Skin epidermis (tissue), 12 donors: ENCODE data around the gene MRGPRG.
"Not testable (repeated sequence)": the region's sequence is repeated elsewhere in the genome, so short reads cannot be mapped to it uniquely, and the experiment has no call there.

ENCODE experiments used
- H3K27ac ChIP-seq, 21 experiments: fragments of 200-600 bp; sonication (generic) in 11 of 21; one replicate each; pipeline ENCODE4 v1.5.0; 2020; ENCODE audit warnings: mild to moderate bottlenecking in 3 of 21, inconsistent platforms in 2 of 21, moderate library complexity in 2 of 21
- H3K4me3 ChIP-seq, 7 experiments: fragments of 200-600 bp; sonication (generic) in 2 of 7; one replicate each; pipeline ENCODE4 v1.5.0; 2020; ENCODE audit warnings: inconsistent platforms in 2 of 7, mild to moderate bottlenecking in 2 of 7, moderate library complexity in 1 of 7

The MRGPRG gene, protein sequence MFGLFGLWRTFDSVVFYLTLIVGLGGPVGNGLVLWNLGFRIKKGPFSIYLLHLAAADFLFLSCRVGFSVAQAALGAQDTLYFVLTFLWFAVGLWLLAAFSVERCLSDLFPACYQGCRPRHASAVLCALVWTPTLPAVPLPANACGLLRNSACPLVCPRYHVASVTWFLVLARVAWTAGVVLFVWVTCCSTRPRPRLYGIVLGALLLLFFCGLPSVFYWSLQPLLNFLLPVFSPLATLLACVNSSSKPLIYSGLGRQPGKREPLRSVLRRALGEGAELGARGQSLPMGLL

GRCh38 chr11:3218483-3219280, at the start of gene MRGPRG:
TSS of gene MRGPRG (minus strand) at chr11:3218813. CDS start at chr11:3218813, 0 bp downstream.
- Histone ChIP-seq H3K27ac (no peak within 1 kb of the TSS), H3K4me3 (no peak within 1 kb of the TSS)

DNA sequence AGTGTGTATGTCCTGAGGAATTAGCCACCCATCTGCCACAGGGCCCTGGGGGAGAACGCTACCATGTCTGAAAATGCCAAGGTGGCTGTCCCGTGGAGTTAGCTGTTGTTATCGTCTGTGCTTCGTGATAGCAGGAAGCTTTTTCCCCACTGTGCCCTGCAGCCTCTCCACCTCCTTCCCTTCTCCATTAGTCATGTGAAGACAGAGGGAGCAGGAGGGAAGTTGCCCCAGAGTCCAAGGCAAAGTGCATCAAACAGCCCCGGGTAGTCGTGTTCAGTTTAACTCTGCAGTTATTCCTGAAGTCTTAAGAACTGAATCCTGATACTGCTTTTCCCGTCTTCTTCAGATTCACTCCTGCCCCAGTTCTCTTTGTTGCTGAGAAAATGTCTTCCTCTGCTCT, 43.9 kb upstream of the MRGPRG start:
- H3K4me3 ChIP-seq, H3K27ac ChIP-seq: not testable (repeated sequence)

- H3K4me3 ChIP-seq, H3K27ac ChIP-seq: not testable (repeated sequence)
Observed at GRCh38 chr11:3261831-3262230, 43.2 kb upstream of the MRGPRG start.

DNA sequence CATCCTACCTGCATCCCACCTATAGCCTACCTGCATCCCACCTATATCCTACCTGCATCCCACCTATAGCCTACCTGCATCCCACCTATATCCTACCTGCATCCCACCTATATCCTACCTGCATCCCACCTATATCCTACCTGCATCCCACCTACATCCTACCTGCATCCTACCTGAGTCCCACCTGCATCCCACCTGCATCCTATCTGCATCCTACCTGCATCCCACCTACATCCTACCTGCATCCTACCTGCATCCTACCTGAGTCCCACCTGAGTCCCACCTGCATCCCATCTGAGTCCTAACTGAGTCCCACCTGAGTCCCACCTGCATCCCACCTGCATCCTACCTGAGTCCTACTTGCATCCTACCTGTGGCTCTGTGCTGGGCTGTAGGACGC, 38.9 kb upstream of the MRGPRG start:
- H3K27ac ChIP-seq, H3K4me3 ChIP-seq: not testable (repeated sequence)

GRCh38 chr11:3255241-3255640, 36.6 kb upstream of the MRGPRG start:
- H3K4me3 ChIP-seq, H3K27ac ChIP-seq: not testable (repeated sequence)

DNA sequence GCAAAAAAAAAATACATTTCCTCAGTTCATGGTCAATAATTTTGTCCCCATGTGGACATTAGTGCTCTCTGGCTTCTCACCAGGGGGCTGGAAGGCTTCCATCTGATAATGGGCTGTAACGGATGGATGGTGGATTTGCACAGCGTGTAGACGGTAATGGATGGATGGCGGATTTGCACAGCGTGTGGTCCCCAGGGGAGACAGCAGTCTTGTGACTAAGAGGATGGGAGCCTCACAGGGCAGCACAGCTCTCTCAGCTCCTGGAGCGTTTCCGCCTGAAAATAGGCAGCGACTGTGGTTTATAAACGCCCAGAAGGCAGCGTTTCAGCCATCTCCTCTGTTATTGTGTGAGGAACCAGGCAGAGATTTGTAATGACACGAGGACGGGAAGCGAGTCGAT, 36.2 kb upstream of the MRGPRG start:
- not testable (repeated sequence) for H3K27ac ChIP-seq, H3K4me3 ChIP-seq

DNA sequence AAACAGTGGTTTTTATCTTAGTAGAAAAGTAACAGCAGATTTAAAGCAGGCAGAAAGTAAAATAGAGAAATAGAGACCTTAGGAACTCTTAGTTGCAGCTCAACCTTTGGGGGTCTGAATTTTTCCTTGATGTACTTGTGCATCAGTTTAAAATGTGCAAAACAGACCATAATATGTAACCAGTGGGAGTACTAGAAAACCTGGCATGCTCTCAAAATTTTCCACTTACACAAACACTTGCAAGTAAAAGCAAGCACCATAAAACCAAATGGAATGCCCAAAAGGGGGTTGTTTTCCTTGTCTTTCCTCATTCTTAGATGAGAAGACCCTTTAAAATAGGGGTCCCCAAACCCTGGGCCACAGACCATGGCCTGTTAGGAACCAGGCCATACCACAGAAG, 26.5 kb upstream of the MRGPRG start:
- Histone ChIP-seq H3K4me3 (no peak overlapping the region), H3K27ac (no peak overlapping the region)

- H3K4me3 ChIP-seq = no peak overlapping the region
- H3K27ac ChIP-seq = no peak overlapping the region
Observed at GRCh38 chr11:3243880-3244279, 25.3 kb upstream of the MRGPRG start.

DNA sequence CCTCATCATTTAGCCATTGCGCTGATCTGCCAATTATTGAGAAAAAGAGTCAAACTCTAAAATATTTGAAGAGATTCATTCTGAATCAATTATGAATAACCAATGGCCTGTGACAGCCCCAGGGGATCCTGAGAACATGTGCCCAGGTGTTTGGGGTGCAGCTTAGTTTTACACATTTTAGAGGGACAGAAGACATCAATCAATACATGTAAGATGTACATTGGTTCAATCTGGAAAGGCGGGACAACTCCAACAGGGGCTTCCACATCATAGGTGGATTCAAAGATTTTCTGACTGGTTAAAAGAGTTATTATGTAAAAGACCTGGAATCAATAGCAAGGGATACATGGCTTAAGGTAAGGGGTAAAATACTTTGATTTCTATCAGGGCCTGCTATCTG, 18.5 kb upstream of the MRGPRG start:
- Histone ChIP-seq H3K27ac (no peak overlapping the region), H3K4me3 (no peak overlapping the region)

GRCh38 chr11:3234846-3235245, 16.2 kb upstream of the MRGPRG start:
- no peak overlapping the region for H3K4me3 ChIP-seq
- H3K27ac ChIP-seq = peak overlapping the region in 1 of 21 experiments; percentile 10

- no peak overlapping the region for H3K27ac ChIP-seq
- H3K4me3 ChIP-seq = no peak overlapping the region
Observed at GRCh38 chr11:3232956-3233355, 14.3 kb upstream of the MRGPRG start.

- Histone ChIP-seq H3K27ac (no peak within 1 kb of the TSS), H3K4me3 (no peak within 1 kb of the TSS)
Observed at GRCh38 chr11:3231851-3232744, 13.5 kb upstream of the MRGPRG start, which contains the start of gene MRGPRE. TSS of gene MRGPRE (minus strand) at chr11:3232417. CDS start at chr11:3228799, 3,618 bp downstream.

GRCh38 chr11:3231550-3231850, 12.9 kb upstream of the MRGPRG start:
- Histone ChIP-seq H3K27ac (no peak overlapping the region), H3K4me3 (no peak overlapping the region)

GRCh38 chr11:3230636-3231549, 12.3 kb upstream of the MRGPRG start:
- H3K27ac ChIP-seq = no peak overlapping the region
- H3K4me3 ChIP-seq = no peak overlapping the region

DNA sequence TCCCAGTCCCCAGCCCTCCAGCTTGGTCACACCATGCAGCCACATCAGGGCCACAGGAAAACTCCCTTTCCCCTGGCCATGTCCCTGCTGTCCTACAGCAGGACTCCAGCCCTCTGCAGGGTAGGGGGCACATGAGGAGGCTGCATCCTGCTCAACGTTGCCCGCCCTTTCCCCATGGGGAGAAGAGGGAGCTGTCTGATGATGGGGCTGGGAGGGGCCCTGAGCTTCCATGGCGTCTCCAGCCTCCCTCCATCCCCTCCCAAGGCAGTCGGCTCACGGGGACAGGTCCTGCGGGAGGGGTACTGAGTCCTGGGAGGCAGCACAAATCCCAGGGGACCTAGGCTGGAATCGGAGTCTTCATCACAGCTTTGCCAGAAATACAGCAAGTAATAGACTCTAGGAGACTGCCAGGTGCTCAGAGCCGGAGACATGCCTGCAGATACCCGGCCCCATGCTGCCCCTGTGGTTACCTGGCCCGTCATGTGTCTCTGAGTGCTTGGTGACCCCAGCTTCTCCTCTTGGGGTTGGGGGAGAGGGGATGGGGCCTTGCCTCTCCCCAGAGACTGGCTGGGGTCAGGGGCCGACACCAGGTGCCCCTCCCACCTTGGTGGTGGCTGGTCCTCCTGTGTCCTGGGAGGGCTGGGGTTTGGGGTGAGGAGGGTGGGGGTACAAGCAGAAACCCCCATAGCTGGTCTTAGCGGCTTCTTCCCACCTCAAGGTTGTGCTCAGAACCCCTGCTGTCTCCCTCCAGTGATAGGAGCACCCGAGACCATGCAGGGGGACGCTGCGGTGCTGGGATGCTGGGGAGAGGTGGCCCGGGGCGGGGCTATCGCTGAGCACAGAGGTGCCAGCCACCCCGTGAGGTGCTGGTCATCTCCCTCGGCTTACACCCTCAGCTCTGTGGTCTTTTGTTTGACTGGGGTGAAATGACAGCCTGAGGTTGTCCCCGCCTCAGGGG, 11.3 kb upstream of the MRGPRG start:
- H3K4me3 ChIP-seq = no peak overlapping the region
- H3K27ac ChIP-seq = no peak overlapping the region

DNA sequence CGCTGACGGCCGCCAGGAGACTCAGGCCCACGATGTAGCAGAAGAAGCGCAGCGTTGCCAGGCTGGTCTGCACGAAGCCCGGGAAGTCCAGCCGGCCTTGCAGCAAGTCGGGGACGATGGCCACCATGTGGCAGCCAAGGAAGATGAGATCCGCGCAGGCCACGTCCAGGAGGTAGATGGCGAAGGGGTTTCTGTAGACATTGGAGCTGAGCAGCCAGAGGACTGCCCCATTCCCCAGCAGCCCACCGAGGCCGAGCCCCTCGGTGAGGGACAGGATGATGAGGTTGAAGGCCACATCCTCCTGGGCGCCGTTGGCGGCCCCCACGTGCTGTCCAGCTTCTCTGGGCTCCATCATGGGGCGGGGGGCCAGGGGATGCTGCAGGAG, 9.8 kb upstream of the MRGPRG start:
- H3K27ac ChIP-seq = no peak overlapping the region

DNA sequence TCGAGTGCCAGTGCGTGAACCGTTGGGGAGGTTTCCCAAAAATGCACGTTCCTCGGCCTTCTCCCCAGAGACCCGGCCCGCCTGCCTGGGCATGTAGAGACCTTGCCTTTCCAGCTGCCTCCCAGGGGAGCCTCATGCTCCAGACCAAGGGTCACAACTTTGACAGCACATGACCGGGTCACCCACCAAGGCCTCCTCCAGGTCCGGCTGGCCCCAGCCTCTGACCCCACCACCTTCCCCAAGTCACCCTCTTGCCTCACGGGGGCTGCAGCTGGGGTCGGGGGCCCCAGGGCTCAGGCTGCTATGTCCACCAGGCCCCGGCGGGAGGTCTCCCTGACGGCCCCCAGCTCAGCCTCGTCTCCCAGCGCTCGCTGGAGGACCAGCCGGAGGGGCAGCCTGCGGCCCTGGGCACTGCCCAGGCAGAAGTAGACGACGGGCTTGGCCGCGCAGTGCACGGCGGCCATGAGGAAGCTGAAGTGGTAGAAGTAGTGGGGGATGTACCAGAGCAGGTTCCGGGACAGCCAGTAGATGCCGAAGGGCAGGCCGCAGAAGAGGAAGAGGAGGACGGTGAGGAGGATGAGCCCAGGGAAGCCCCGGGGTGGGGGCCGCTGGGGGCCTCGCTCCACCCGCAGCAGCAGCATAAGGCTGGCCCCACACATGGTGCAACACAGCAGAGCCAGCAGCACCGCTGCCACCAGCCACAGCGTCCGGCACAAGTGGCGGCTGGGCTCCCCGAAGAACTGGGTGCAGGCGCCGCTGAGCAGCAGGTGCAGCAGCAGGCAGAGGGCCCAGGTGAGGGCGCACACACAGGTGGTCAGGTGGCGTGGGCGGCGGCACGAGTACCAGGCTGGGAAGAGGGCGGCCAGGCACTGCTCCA, 9.2 kb upstream of the MRGPRG start:
- no peak overlapping the region for H3K27ac ChIP-seq
- H3K4me3 ChIP-seq = no peak overlapping the region

More for the DNA sequence above, 9.8 kb upstream of the MRGPRG start:
- no peak overlapping the region for H3K4me3 ChIP-seq
